GM23338 (cell line): ENCODE measurements around the gene NAPA. TPM values are rescaled to one million over a fixed set of nuclear protein-coding genes. Genes with fewer than 3 reads are reported as not detected.

Source experiments
- ATAC-seq: fragments of 200-7000 bp; cut with Tn5 transposase; 3 replicates; pipeline ENCODE4 v1.9.1; 2020
- DNase-seq: peaks from one replicate; pipeline ENCODE4 v3.0.0-alpha.2; 2015; ENCODE audit warnings: low spot score
- H2AFZ ChIP-seq: fragments of 200-600 bp; sonication (generic); 2 replicates; pipeline ENCODE4 v1.8.0; 2016; ENCODE audit warnings: antibody characterized with exemption, mild to moderate bottlenecking, moderate library complexity
- H3F3A ChIP-seq: fragments of 200-600 bp; sonication (generic); replicated peaks from 2 replicates; pipeline ENCODE4 v1.8.0; 2017; ENCODE audit warnings: antibody characterized with exemption, mixed run types, low read depth
- H3K27ac ChIP-seq: fragments of 200-600 bp; sonication (generic); 2 replicates; pipeline ENCODE4 v1.6.1; 2016; ENCODE audit warnings: low read depth
- H3K27me3 ChIP-seq: fragments of 200-600 bp; sonication (generic); 2 replicates; pipeline ENCODE4 v1.8.0; 2016; ENCODE audit warnings: mild to moderate bottlenecking, mixed run types, moderate library complexity; ENCODE audit not compliant: insufficient read depth
- H3K36me3 ChIP-seq: fragments of 200-600 bp; sonication (generic); 2 replicates; pipeline ENCODE4 v1.8.0; 2016; ENCODE audit warnings: mild to moderate bottlenecking; ENCODE audit not compliant: insufficient read depth
- H3K4me1 ChIP-seq: fragments of 200-600 bp; sonication (generic); 2 replicates; pipeline ENCODE4 v1.8.0; 2016; ENCODE audit warnings: mild to moderate bottlenecking, moderate library complexity; ENCODE audit not compliant: insufficient read depth
- H3K4me2 ChIP-seq: fragments of 200-600 bp; sonication (generic); 2 replicates; pipeline ENCODE4 v1.7.1; 2017; ENCODE audit warnings: mixed run types
- H3K4me3 ChIP-seq: fragments of 200-600 bp; sonication (generic); 2 replicates; pipeline ENCODE4 v1.6.1; 2016; ENCODE audit warnings: mixed run types
- H3K79me2 ChIP-seq: fragments of 200-600 bp; sonication (generic); replicated peaks from 2 replicates; pipeline ENCODE4 v1.8.0; 2017; ENCODE audit warnings: mild to moderate bottlenecking; ENCODE audit not compliant: insufficient read depth
- H3K9me2 ChIP-seq: fragments of 200-600 bp; sonication (generic); 2 replicates; pipeline ENCODE4 v1.8.0; 2017; ENCODE audit not compliant: insufficient read depth
- H4K20me1 ChIP-seq: fragments of 200-600 bp; sonication (generic); replicated peaks from 2 replicates; pipeline ENCODE4 v1.8.0; 2017; ENCODE audit warnings: mild to moderate bottlenecking; ENCODE audit not compliant: insufficient read depth
- H3K27ac Mint-ChIP-seq: 2 replicates; pipeline ENCODE4 v1.8.0; 2020; ENCODE audit warnings: inconsistent platforms, mild to moderate bottlenecking, moderate library complexity, mixed read lengths
- H3K27me3 Mint-ChIP-seq: 3 replicates; pipeline ENCODE4 v1.8.0; 2022; ENCODE audit warnings: low read depth, mild to moderate bottlenecking, moderate library complexity, mixed read lengths, inconsistent platforms; ENCODE audit not compliant: insufficient read depth, poor library complexity
- H3K36me3 Mint-ChIP-seq: 3 replicates; pipeline ENCODE4 v1.8.0; 2021; ENCODE audit warnings: low read depth, mild to moderate bottlenecking, inconsistent platforms, moderate library complexity, mixed read lengths
- H3K4me1 Mint-ChIP-seq: 3 replicates; pipeline ENCODE4 v1.8.0; 2020; ENCODE audit warnings: mild to moderate bottlenecking, inconsistent platforms, mixed read lengths
- H3K4me3 Mint-ChIP-seq: 3 replicates; pipeline ENCODE4 v1.8.0; 2021; ENCODE audit warnings: moderate library complexity, mild to moderate bottlenecking, inconsistent platforms, mixed read lengths
- H3K9me3 Mint-ChIP-seq: 3 replicates; pipeline ENCODE4 v1.8.0; 2020; ENCODE audit warnings: moderate library complexity, mild to moderate bottlenecking, inconsistent platforms, mixed read lengths
- CREB1 ChIP-seq: fragments of 250-450 bp; sonication (Bioruptor Pico); IDR thresholded peaks from 2 replicates; pipeline ENCODE4 v1.5.0; 2020; ENCODE audit warnings: low read depth, mild to moderate bottlenecking, moderate library complexity
- EZH2 ChIP-seq: fragments of 200-600 bp; sonication (generic); IDR thresholded peaks from one replicate; pipeline ENCODE4 v1.8.0; 2017; ENCODE audit warnings: antibody characterized with exemption, mild to moderate bottlenecking, low read depth; ENCODE audit not compliant: unreplicated experiment
- EZH2phosphoT487 ChIP-seq: fragments of 200-600 bp; sonication (generic); IDR thresholded peaks from one replicate; pipeline ENCODE4 v1.8.1; 2018; ENCODE audit warnings: antibody characterized with exemption; ENCODE audit not compliant: unreplicated experiment
- JUNB ChIP-seq: IDR thresholded peaks from one replicate; pipeline ENCODE4 v1.6.1; 2016; ENCODE audit warnings: antibody characterized with exemption; ENCODE audit not compliant: unreplicated experiment
- NANOG ChIP-seq: IDR thresholded peaks from 2 replicates; pipeline ENCODE4 v1.6.1; 2016; ENCODE audit warnings: antibody characterized with exemption, borderline replicate concordance
- POLR2AphosphoS5 ChIP-seq: IDR thresholded peaks from 2 replicates; pipeline ENCODE4 v1.6.1; 2016; ENCODE audit warnings: antibody characterized with exemption, low read depth
- STAT1 ChIP-seq: IDR thresholded peaks from one replicate; pipeline ENCODE4 v1.6.1; 2016; ENCODE audit warnings: antibody characterized with exemption; ENCODE audit not compliant: unreplicated experiment
- ZNF114 ChIP-seq: fragments of 250-450 bp; sonication (Bioruptor Pico); IDR thresholded peaks from 2 replicates; pipeline ENCODE4 v1.5.0; 2020; ENCODE audit warnings: mild to moderate bottlenecking, moderate library complexity
- ZNF331 ChIP-seq: fragments of 250-450 bp; sonication (Bioruptor Pico); IDR thresholded peaks from 2 replicates; pipeline ENCODE4 v1.5.0; 2020; ENCODE audit warnings: low read depth, mild to moderate bottlenecking, moderate library complexity
- polyA plus RNA-seq: library from polyadenylated mRNA; unstranded; fragments of >200 nt; fragmentation: Nextera tagmentation; extraction: Ambion mirVana; gene quantifications from 2 replicates; pipeline ENCODE4 v1.2.1, GENCODE V29; 2016
- total RNA-seq: library from RNA; depleted of rRNA; stranded (reverse); fragments of >200 nt; shearing (Covaris generic); gene quantifications from 2 replicates; pipeline ENCODE4 v1.2.3, GENCODE V29; 2014
- TF ChIP-seq, protein P1 (sequence below): IDR thresholded peaks from 2 replicates; pipeline ENCODE4 v1.6.1; 2016; ENCODE audit warnings: antibody characterized with exemption
- TF ChIP-seq, protein P2 (sequence below): IDR thresholded peaks from one replicate; pipeline ENCODE4 v1.6.1; 2018; ENCODE audit warnings: antibody characterized with exemption; ENCODE audit not compliant: unreplicated experiment

The NAPA gene
- total and polyA plus RNA-seq, 2 experiments from 2014 or later = 52.0 to 72.1 TPM

DNA sequence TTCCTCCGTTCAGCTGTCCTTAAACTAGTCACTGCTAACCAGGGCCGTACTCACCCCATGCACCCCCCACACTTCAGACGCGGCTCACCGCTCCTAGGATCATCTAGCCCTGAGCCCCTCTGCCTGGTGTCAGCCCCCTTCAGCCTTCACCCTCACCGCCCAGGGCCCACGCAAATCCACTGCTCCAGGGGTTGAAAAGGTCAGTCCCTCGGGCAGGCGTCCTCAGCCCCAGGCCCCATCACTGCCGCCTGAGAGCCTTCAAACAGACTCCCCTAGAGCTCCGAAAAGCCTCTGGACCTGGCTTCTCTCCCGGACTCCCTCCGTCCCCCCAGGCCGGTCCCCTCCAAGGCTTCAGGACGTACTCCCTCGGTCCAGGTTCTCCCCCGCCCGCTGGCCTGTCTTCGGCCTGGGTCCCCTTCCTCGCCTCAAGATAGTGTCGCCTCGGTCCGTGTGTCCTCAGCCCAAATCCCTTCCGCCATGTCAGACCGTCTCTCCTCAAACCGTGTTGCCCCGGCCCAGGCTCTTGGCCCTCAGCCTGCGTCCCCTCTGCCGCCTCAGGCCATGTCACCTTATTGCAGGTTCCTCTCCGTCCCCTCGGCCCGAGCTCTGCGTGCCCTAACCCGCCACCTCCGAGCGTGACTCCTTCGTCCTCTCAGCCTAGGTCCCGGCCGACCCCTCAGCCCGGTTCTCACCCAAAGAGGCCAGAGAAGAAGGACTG is 553 bp downstream of the NAPA start (continued):
- TF ChIP-seq, protein P1, sequence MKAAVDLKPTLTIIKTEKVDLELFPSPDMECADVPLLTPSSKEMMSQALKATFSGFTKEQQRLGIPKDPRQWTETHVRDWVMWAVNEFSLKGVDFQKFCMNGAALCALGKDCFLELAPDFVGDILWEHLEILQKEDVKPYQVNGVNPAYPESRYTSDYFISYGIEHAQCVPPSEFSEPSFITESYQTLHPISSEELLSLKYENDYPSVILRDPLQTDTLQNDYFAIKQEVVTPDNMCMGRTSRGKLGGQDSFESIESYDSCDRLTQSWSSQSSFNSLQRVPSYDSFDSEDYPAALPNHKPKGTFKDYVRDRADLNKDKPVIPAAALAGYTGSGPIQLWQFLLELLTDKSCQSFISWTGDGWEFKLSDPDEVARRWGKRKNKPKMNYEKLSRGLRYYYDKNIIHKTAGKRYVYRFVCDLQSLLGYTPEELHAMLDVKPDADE = no peak
- TF ChIP-seq STAT1 (no peak), EZH2phosphoT487 (no peak), ZNF114 (CRISPR knock-in tag) (no peak), NANOG (no peak), CREB1 (CRISPR knock-in tag) (no peak), POLR2AphosphoS5 (no peak), JUNB (no peak)

DNA sequence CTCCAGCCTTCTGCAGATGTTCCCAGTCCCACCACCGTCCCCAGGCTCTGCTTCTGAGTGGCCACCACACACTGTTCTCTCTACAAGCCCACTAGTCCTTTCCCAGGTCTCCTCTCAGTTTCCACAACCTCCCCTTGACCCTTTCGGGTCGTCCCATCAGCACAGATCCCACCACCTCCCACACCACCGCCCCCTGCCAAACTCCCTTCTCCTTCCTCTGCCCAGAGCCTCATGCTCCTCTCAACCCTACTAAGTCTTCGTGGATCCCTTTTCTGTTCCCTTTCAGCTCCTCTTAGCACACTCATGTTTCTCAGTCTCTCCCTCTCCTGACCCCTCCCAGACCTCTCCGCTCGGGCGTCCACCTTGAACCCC is 1.9 kb downstream of the NAPA start:
- Histone ChIP-seq H3K4me3 (0 out of 2 replicates have a peak overlapping the region, but pooled peaks have one; percentile 23), H3K4me2 (no peak overlapping the region), H3K36me3 (no peaks in the 10 kb centered on the region), H3K9me2 (no peaks in the 10 kb centered on the region), H4K20me1 (peaks cover 9% of the 10 kb centered on the region), H3K27ac (no peak overlapping the region), H2AFZ (no peak overlapping the region), H3F3A (no peaks in the 10 kb centered on the region), H3K4me1 (peaks cover 9% of the 10 kb centered on the region; the same call in 1 of the 2 replicates), H3K27me3 (no peaks in the 10 kb centered on the region), H3K79me2 (peaks cover 61% of the 10 kb centered on the region)
- Mint-ChIP-seq H3K4me3 (peak overlapping the region; percentile 97), H3K9me3 (no peaks in the 10 kb centered on the region; the same call in 2 of the 3 replicates), H3K27ac (0 out of 2 replicates have a peak overlapping the region, but pooled peaks have one; percentile 28), H3K4me1 (peaks cover 25% of the 10 kb centered on the region), H3K27me3 (peaks cover 25% of the 10 kb centered on the region), H3K36me3 (no peaks in the 10 kb centered on the region)
- DNase-seq (no peak), ATAC-seq (no peak)
- TF ChIP-seq EZH2 = no peak
- no peak for TF ChIP-seq ZNF114 (CRISPR knock-in tag)
- TF ChIP-seq, protein P1 = no peak
- TF ChIP-seq, protein P2, sequence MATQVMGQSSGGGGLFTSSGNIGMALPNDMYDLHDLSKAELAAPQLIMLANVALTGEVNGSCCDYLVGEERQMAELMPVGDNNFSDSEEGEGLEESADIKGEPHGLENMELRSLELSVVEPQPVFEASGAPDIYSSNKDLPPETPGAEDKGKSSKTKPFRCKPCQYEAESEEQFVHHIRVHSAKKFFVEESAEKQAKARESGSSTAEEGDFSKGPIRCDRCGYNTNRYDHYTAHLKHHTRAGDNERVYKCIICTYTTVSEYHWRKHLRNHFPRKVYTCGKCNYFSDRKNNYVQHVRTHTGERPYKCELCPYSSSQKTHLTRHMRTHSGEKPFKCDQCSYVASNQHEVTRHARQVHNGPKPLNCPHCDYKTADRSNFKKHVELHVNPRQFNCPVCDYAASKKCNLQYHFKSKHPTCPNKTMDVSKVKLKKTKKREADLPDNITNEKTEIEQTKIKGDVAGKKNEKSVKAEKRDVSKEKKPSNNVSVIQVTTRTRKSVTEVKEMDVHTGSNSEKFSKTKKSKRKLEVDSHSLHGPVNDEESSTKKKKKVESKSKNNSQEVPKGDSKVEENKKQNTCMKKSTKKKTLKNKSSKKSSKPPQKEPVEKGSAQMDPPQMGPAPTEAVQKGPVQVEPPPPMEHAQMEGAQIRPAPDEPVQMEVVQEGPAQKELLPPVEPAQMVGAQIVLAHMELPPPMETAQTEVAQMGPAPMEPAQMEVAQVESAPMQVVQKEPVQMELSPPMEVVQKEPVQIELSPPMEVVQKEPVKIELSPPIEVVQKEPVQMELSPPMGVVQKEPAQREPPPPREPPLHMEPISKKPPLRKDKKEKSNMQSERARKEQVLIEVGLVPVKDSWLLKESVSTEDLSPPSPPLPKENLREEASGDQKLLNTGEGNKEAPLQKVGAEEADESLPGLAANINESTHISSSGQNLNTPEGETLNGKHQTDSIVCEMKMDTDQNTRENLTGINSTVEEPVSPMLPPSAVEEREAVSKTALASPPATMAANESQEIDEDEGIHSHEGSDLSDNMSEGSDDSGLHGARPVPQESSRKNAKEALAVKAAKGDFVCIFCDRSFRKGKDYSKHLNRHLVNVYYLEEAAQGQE = no peak
- TF ChIP-seq JUNB = no peak
- TF ChIP-seq POLR2AphosphoS5 = no peak
- TF ChIP-seq NANOG = no peak
- TF ChIP-seq ZNF331 = no peak
